HEK293 (cell line): ENCODE measurements around the gene EPAS1.

Source experiments
- CTCF ChIA-PET: fragments of 350-600 bp; formaldehyde crosslinking; extraction: SDS; loops from one replicate; lab custom pipeline; 2021; ENCODE audit warnings: antibody characterized with exemption; lab: Yijun Ruan, JAX
- POLR2A ChIA-PET: fragments of 300-600 bp; formaldehyde crosslinking; extraction: SDS; loops from one replicate; lab custom pipeline; 2020; ENCODE audit warnings: antibody characterized with exemption, inconsistent platforms; lab: Yijun Ruan, JAX
- H3K27ac ChIP-seq: fragments of 200-500 bp; sonication (Bioruptor generic); 2 replicates; pipeline ENCODE4 v1.5.1; 2014; ENCODE audit warnings: low read depth, low read length, control low read depth, inconsistent platforms; ENCODE audit errors: extremely low read depth
- H3K36me3 ChIP-seq, 2 experiments: fragments of 200-500 bp in 1 of 2; sonication (Bioruptor generic) in 1 of 2; 1 replicate in 1 of 2; 2 replicates in 1 of 2; pipeline ENCODE4 v1.5.1; 2014 to 2017; ENCODE audit warnings: inconsistent platforms in 2 of 2, low read length in 2 of 2; ENCODE audit not compliant: control insufficient read depth in 2 of 2, insufficient read depth in 1 of 2
- H3K4me1 ChIP-seq: fragments of 200-500 bp; sonication (Bioruptor generic); 2 replicates; pipeline ENCODE4 v1.5.1; 2014; ENCODE audit warnings: mild to moderate bottlenecking, low read length, inconsistent platforms; ENCODE audit not compliant: control insufficient read depth, insufficient read depth
- H3K4me3 ChIP-seq: 2 replicates; pipeline ENCODE4 v1.5.1; 2011; ENCODE audit warnings: low read depth, mild to moderate bottlenecking, control low read depth, low read length, moderate library complexity
- H3K9me3 ChIP-seq: fragments of 200-500 bp; sonication (Bioruptor generic); 2 replicates; pipeline ENCODE4 v1.5.1; 2014; ENCODE audit warnings: low read depth, low read length, inconsistent platforms; ENCODE audit not compliant: control insufficient read depth, insufficient read depth
- ELK4 ChIP-seq: IDR thresholded peaks from 2 replicates; pipeline ENCODE4 v1.6.1; 2011; ENCODE audit warnings: mild to moderate bottlenecking, low read depth, low read length, borderline replicate concordance
- MZF1 ChIP-seq: fragments of 450-650 bp; formaldehyde crosslinking; IDR thresholded peaks from 2 replicates; pipeline ENCODE4 v1.5.1; 2017; ENCODE audit warnings: missing biosample characterization, missing genetic modification characterization, borderline replicate concordance
- OSR2 ChIP-seq: fragments of 450-650 bp; formaldehyde crosslinking; IDR thresholded peaks from 2 replicates; pipeline ENCODE4 v1.5.1; 2016; ENCODE audit warnings: missing biosample characterization, missing genetic modification characterization
- SETDB1 ChIP-seq: IDR thresholded peaks from one replicate; pipeline ENCODE4 v1.6.1; 2017; ENCODE audit warnings: mild to moderate bottlenecking, low read length, moderate library complexity, mixed read lengths; ENCODE audit not compliant: insufficient read length
- TSHZ1 ChIP-seq: fragments of 450-650 bp; formaldehyde crosslinking; IDR thresholded peaks from 2 replicates; pipeline ENCODE4 v1.5.1; 2016; ENCODE audit warnings: missing biosample characterization, missing genetic modification characterization, borderline replicate concordance
- ZBTB21 ChIP-seq: fragments of 450-650 bp; formaldehyde crosslinking; IDR thresholded peaks from 2 replicates; pipeline ENCODE4 v1.5.1; 2017; ENCODE audit warnings: missing biosample characterization, missing genetic modification characterization
- ZBTB48 ChIP-seq: fragments of 450-650 bp; formaldehyde crosslinking; IDR thresholded peaks from 2 replicates; pipeline ENCODE4 v1.5.1; 2016; ENCODE audit warnings: missing biosample characterization, missing genetic modification characterization
- ZNF202 ChIP-seq: fragments of 450-650 bp; formaldehyde crosslinking; IDR thresholded peaks from 2 replicates; pipeline ENCODE4 v1.5.1; 2016; ENCODE audit warnings: missing biosample characterization, missing genetic modification characterization, borderline replicate concordance
- ZNF223 ChIP-seq: fragments of 450-650 bp; formaldehyde crosslinking; IDR thresholded peaks from 2 replicates; pipeline ENCODE4 v1.5.1; 2016; ENCODE audit warnings: missing biosample characterization, missing genetic modification characterization
- ZNF280C ChIP-seq: fragments of 450-650 bp; formaldehyde crosslinking; IDR thresholded peaks from 2 replicates; pipeline ENCODE4 v1.5.1; 2016; ENCODE audit warnings: missing biosample characterization, missing genetic modification characterization
- ZNF366 ChIP-seq: fragments of 450-650 bp; formaldehyde crosslinking; conservative IDR thresholded peaks from 2 replicates; pipeline ENCODE4 v1.5.1; 2016; ENCODE audit warnings: missing biosample characterization, missing genetic modification characterization
- ZNF426 ChIP-seq: fragments of 450-650 bp; formaldehyde crosslinking; IDR thresholded peaks from 2 replicates; pipeline ENCODE4 v1.5.1; 2017; ENCODE audit warnings: missing biosample characterization, missing genetic modification characterization, mild to moderate bottlenecking, inconsistent platforms, moderate library complexity
- ZNF48 ChIP-seq: fragments of 450-650 bp; formaldehyde crosslinking; IDR thresholded peaks from 2 replicates; pipeline ENCODE4 v1.5.1; 2016; ENCODE audit warnings: missing biosample characterization, missing genetic modification characterization
- ZNF623 ChIP-seq: fragments of 450-650 bp; formaldehyde crosslinking; IDR thresholded peaks from 2 replicates; pipeline ENCODE4 v1.5.1; 2016; ENCODE audit warnings: missing biosample characterization, missing genetic modification characterization
- ZNF704 ChIP-seq: fragments of 450-650 bp; formaldehyde crosslinking; IDR thresholded peaks from 2 replicates; pipeline ENCODE4 v1.5.1; 2016; ENCODE audit warnings: missing biosample characterization, missing genetic modification characterization
- ZNF791 ChIP-seq: fragments of 450-650 bp; formaldehyde crosslinking; IDR thresholded peaks from 2 replicates; pipeline ENCODE4 v1.5.1; 2016; ENCODE audit warnings: missing biosample characterization, missing genetic modification characterization
- ZSCAN16 ChIP-seq: fragments of 450-650 bp; formaldehyde crosslinking; IDR thresholded peaks from 2 replicates; pipeline ENCODE4 v1.5.1; 2016; ENCODE audit warnings: missing biosample characterization, missing genetic modification characterization
- ZSCAN18 ChIP-seq: fragments of 450-650 bp; formaldehyde crosslinking; IDR thresholded peaks from 2 replicates; pipeline ENCODE4 v1.5.1; 2016; ENCODE audit warnings: missing biosample characterization, missing genetic modification characterization

The EPAS1 gene

GRCh38 chr2:46383784-46384456 is 86.7 kb downstream of the EPAS1 start:
- Histone ChIP-seq H3K36me3 (peaks cover 3 to 64% of the 10 kb centered on the region in 2 experiments), H3K27ac (no peak overlapping the region), H3K9me3 (no peaks in the 10 kb centered on the region), H3K4me1 (peaks cover 5% of the 10 kb centered on the region), H3K4me3 (no peak overlapping the region)
- ChIA-PET CTCF (no interaction called here), POLR2A (no interaction called here)
- TF ChIP-seq ZNF426 (tag by site-specific recombination) (no peak), ZNF704 (tag by site-specific recombination) (no peak), ZNF48 (no peak), ZNF791 (tag by site-specific recombination) (no peak), SETDB1 (no peak), ZNF366 (tag by site-specific recombination) (no peak), TSHZ1 (tag by site-specific recombination) (no peak), MZF1 (tag by site-specific recombination) (no peak), ZNF623 (tag by site-specific recombination) (no peak), ZBTB48 (no peak), ZSCAN16 (tag by site-specific recombination) (no peak), ZNF202 (tag by site-specific recombination) (no peak), ZSCAN18 (tag by site-specific recombination) (no peak), ZBTB21 (tag by site-specific recombination) (no peak), ZNF223 (tag by site-specific recombination) (no peak), ELK4 (no peak), ZNF280C (tag by site-specific recombination) (no peak), OSR2 (no peak)
